Skeletal muscle cell (primary cell): Measurements from ENCODE around the gene OXLD1.
"Not testable (repeated sequence)": the region's sequence is repeated elsewhere in the genome, so short reads cannot be mapped to it uniquely, and the experiment has no call there.

Source experiments
- DNase-seq: peaks from one replicate; pipeline ENCODE4 v3.0.0-alpha.2; 2010; ENCODE audit warnings: low read depth
- H3K4me3 ChIP-seq: 2 replicates; pipeline ENCODE4 v1.5.1; 2011; ENCODE audit warnings: low read depth, mild to moderate bottlenecking, control low read depth, low read length, moderate library complexity

Gene OXLD1

GRCh38 chr17:81684442-81684911 is 18.1 kb upstream of the OXLD1 start:
- DNase-seq = peak; percentile 60
- peak overlapping the region; percentile 97 for H3K4me3 ChIP-seq

GRCh38 chr17:81683584-81684441 is 17.4 kb upstream of the OXLD1 start, which contains the start of the genes ARL16 and HGS:
Gene ARL16 (minus strand): TSS chr17:81683797. CDS start chr17:81683753, 44 bp downstream.
Gene HGS (plus strand): TSS chr17:81684011. CDS start chr17:81684067, 56 bp downstream.
- H3K4me3 ChIP-seq = peak within 1 kb of the TSS; percentile 97
- peak; percentile 97 for DNase-seq

GRCh38 chr17:81683208-81683583 is 16.8 kb upstream of the OXLD1 start:
- peak overlapping the region; percentile 97 for H3K4me3 ChIP-seq
- DNase-seq = no peak

- H3K4me3 ChIP-seq = peak overlapping the region; percentile 97
- no peak for DNase-seq
Observed at GRCh38 chr17:81682565-81683207, 16.3 kb upstream of the OXLD1 start.

GRCh38 chr17:81681672-81682071 is 15.3 kb upstream of the OXLD1 start:
- H3K4me3 ChIP-seq = no peak overlapping the region
- DNase-seq = no peak

- DNase-seq = no peak
- no peak overlapping the region for H3K4me3 ChIP-seq
Observed at GRCh38 chr17:81680150-81680549, 13.7 kb upstream of the OXLD1 start.

GRCh38 chr17:81676906-81677305 is 10.5 kb upstream of the OXLD1 start:
- DNase-seq = no peak
- no peak overlapping the region for H3K4me3 ChIP-seq

- not testable (repeated sequence) for DNase-seq, H3K4me3 ChIP-seq
Observed at GRCh38 chr17:81675515-81676221, 9.3 kb upstream of the OXLD1 start.

- no peak overlapping the region for H3K4me3 ChIP-seq
- DNase-seq = no peak
Observed at GRCh38 chr17:81673561-81674258, 7.3 kb upstream of the OXLD1 start.

- no peak overlapping the region for H3K4me3 ChIP-seq
- no peak for DNase-seq
Observed at GRCh38 chr17:81672954-81673353, 6.5 kb upstream of the OXLD1 start.

- DNase-seq = no peak
- no peak overlapping the region for H3K4me3 ChIP-seq
Observed at GRCh38 chr17:81672504-81672903, 6.1 kb upstream of the OXLD1 start.

GRCh38 chr17:81667754-81668153 is 1.3 kb upstream of the OXLD1 start:
- no peak overlapping the region for H3K4me3 ChIP-seq
- no peak for DNase-seq

GRCh38 chr17:81666092-81666341 is 388 bp downstream of the OXLD1 start:
- peak overlapping the region; percentile 69 for H3K4me3 ChIP-seq
- DNase-seq = no peak

GRCh38 chr17:81665205-81666091 is 957 bp downstream of the OXLD1 start:
- H3K4me3 ChIP-seq = peak overlapping the region; percentile 69
- DNase-seq = no peak

GRCh38 chr17:81664051-81664470 is 2.3 kb downstream of the OXLD1 start:
- H3K4me3 ChIP-seq = no peak overlapping the region
- DNase-seq = no peak

GRCh38 chr17:81662002-81662401 is 4.4 kb downstream of the OXLD1 start:
- H3K4me3 ChIP-seq = no peak overlapping the region
- no peak for DNase-seq

- no peak overlapping the region for H3K4me3 ChIP-seq
- DNase-seq = no peak
Observed at GRCh38 chr17:81660441-81660840, 6.0 kb downstream of the OXLD1 start.

GRCh38 chr17:81659038-81659437 is 7.4 kb downstream of the OXLD1 start:
- DNase-seq = no peak
- H3K4me3 ChIP-seq = no peak overlapping the region

GRCh38 chr17:81656835-81657234 is 9.6 kb downstream of the OXLD1 start:
- DNase-seq = no peak
- no peak overlapping the region for H3K4me3 ChIP-seq
